ENCODE measurements around the gene CREBRF. TPM values are rescaled to one million over a fixed set of nuclear protein-coding genes. Genes with fewer than 3 reads are reported as not detected.
"Not testable (repeated sequence)": the region's sequence is repeated elsewhere in the genome, so short reads cannot be mapped to it uniquely, and the experiment has no call there.

The CREBRF gene
- total RNA-seq, 2 donors from 2014 or later, result 12.2 to 12.7 TPM

DNA sequence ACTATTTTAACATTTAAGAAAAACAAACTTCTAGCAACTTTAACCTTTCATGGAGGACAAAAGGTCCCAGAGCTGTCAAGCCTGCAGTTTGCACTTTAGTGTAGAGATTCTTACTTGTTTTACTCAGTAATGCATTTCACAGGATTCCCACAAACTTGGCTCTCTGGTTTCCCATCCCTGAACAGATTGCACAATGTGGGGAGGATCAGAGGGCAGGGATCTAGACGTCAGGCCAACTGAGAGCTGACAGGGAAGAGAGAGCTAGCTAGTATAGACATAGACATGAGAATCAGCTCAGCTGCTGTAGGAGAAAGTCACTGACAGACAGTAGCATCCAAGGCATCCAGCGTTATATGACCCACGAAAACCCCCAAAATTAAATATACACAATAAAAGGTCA lies 67.3 kb downstream of the CREBRF start:
- no peaks in the 10 kb centered on the region for H3K4me1 Mint-ChIP-seq
- H3K27ac Mint-ChIP-seq, result no peak overlapping the region
- Histone ChIP-seq H3K27ac (ENCODE audit: low read depth, low read length) (no peak overlapping the region), H3K4me1 (ENCODE audit: control insufficient read depth, insufficient read depth, low read length) (no peaks in the 10 kb centered on the region), H3K4me3 (ENCODE audit: low read length) (no peak overlapping the region), H3K9ac (ENCODE audit: extremely low read depth, low read length, poor library complexity, severe bottlenecking) (no peak overlapping the region), H3K9me3 (ENCODE audit: control insufficient read depth, low read length) (no peaks in the 10 kb centered on the region), H3K36me3 (ENCODE audit: control insufficient read depth, insufficient read depth, low read length) (no peaks in the 10 kb centered on the region), H3K27me3 (ENCODE audit: control insufficient read depth, insufficient read depth, low read length, poor library complexity, severe bottlenecking) (no peaks in the 10 kb centered on the region)
- TF ChIP-seq, protein P1, sequence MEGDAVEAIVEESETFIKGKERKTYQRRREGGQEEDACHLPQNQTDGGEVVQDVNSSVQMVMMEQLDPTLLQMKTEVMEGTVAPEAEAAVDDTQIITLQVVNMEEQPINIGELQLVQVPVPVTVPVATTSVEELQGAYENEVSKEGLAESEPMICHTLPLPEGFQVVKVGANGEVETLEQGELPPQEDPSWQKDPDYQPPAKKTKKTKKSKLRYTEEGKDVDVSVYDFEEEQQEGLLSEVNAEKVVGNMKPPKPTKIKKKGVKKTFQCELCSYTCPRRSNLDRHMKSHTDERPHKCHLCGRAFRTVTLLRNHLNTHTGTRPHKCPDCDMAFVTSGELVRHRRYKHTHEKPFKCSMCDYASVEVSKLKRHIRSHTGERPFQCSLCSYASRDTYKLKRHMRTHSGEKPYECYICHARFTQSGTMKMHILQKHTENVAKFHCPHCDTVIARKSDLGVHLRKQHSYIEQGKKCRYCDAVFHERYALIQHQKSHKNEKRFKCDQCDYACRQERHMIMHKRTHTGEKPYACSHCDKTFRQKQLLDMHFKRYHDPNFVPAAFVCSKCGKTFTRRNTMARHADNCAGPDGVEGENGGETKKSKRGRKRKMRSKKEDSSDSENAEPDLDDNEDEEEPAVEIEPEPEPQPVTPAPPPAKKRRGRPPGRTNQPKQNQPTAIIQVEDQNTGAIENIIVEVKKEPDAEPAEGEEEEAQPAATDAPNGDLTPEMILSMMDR (conservative IDR thresholded peaks at IDR 0.05), result no peak
- peaks cover 11% of the 10 kb centered on the region for H3K9me3 Mint-ChIP-seq
- H3K4me3 Mint-ChIP-seq, result no peak overlapping the region
- peaks cover 31% of the 10 kb centered on the region for H3K36me3 Mint-ChIP-seq (ENCODE audit: low read depth)
- DNase-seq, result no peak
- H3K27me3 Mint-ChIP-seq (ENCODE audit: insufficient read depth), result no peaks in the 10 kb centered on the region
- 60 to 84% methylated on average over 1 to 3 of the region's 3 CpGs for WGBS, 2 experiments (ENCODE audit: insufficient coverage in 1 of 2, insufficient read length in 1 of 2)

DNA sequence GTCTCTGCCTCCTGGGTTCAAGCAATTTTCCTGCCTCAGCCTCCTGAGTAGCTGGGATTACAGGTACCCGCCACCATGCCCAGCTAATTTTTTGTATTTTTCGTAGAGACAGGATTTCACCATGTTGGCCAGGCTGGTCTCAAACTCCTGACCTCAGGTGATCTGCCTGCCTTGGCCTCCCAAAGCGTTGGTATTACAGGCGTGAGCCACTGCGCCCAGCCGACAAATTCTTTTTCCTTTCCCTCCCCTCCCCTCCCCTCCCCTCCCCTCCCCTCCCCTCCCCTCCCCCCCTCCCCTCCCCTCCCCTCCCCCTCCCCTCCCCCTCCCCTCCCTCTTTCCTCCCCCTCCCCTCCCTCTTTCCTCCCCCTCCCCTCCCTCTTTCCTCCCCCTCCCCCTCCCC lies 76.0 kb downstream of the CREBRF start:
- H3K4me3 Mint-ChIP-seq; H3K27me3 ChIP-seq (ENCODE audit: control insufficient read depth, insufficient read depth, low read length, poor library complexity, severe bottlenecking); H3K4me1 ChIP-seq (ENCODE audit: control insufficient read depth, insufficient read depth, low read length); H3K9ac ChIP-seq (ENCODE audit: extremely low read depth, low read length, poor library complexity, severe bottlenecking); H3K9me3 ChIP-seq (ENCODE audit: control insufficient read depth, low read length); DNase-seq; H3K9me3 Mint-ChIP-seq; H3K27ac ChIP-seq (ENCODE audit: low read depth, low read length); H3K27ac Mint-ChIP-seq; H3K36me3 ChIP-seq (ENCODE audit: control insufficient read depth, insufficient read depth, low read length); H3K4me3 ChIP-seq (ENCODE audit: low read length); H3K27me3 Mint-ChIP-seq (ENCODE audit: insufficient read depth); H3K4me1 Mint-ChIP-seq: not testable (repeated sequence)
- H3K36me3 Mint-ChIP-seq (ENCODE audit: low read depth), result peaks cover 15% of the 10 kb centered on the region
- 84 to 100% methylated on average over 2 of the region's 6 CpGs for WGBS, 2 experiments (ENCODE audit: insufficient coverage in 1 of 2, insufficient read length in 1 of 2)

DNA sequence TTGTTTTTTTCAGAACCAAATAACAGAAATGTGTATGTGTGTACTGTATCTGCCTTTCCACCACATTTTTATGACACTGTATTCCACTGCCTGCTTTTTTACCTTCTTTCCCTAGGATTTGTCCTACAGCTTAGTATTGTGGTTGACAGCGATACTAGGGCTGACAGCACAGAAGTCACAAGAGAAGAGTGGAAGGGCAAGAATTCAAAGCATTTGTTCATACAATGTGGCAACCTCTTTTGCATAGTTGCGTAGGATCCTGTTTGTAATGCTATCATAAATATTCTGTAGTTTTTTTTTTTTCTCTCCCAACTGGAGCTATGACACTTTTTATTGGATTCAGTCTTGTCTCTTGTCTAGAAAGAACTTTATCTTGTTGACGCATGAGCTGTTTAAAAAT lies 82.6 kb downstream of the CREBRF start:
- 83 to 90% methylated on average over 2 to 3 of the region's 3 CpGs for WGBS, 2 experiments (ENCODE audit: insufficient coverage in 1 of 2, insufficient read length in 1 of 2)

More for the DNA sequence above, 82.6 kb downstream of the CREBRF start:
- no peak for DNase-seq
- Mint-ChIP-seq H3K27me3 (ENCODE audit: insufficient read depth) (no peaks in the 10 kb centered on the region), H3K36me3 (ENCODE audit: low read depth) (peaks cover 1% of the 10 kb centered on the region), H3K4me1 (peaks cover 11% of the 10 kb centered on the region), H3K9me3 (no peaks in the 10 kb centered on the region), H3K27ac (no peak overlapping the region), H3K4me3 (no peak overlapping the region)
- Histone ChIP-seq H3K4me3 (ENCODE audit: low read length) (no peak overlapping the region), H3K4me1 (ENCODE audit: control insufficient read depth, insufficient read depth, low read length) (no peaks in the 10 kb centered on the region), H3K27ac (ENCODE audit: low read depth, low read length) (no peak overlapping the region), H3K9ac (ENCODE audit: extremely low read depth, low read length, poor library complexity, severe bottlenecking) (no peak overlapping the region), H3K36me3 (ENCODE audit: control insufficient read depth, insufficient read depth, low read length) (no peaks in the 10 kb centered on the region), H3K27me3 (ENCODE audit: control insufficient read depth, insufficient read depth, low read length, poor library complexity, severe bottlenecking) (no peaks in the 10 kb centered on the region), H3K9me3 (ENCODE audit: control insufficient read depth, low read length) (no peaks in the 10 kb centered on the region)
- TF ChIP-seq, protein P1 (conservative IDR thresholded peaks at IDR 0.05), result no peak

All from endodermal cell (in vitro differentiated cells).